Mucosa of stomach (tissue), 1 donor: ENCODE measurements around the gene SLC12A5.

ENCODE experiments used
- H3K27me3 ChIP-seq: one replicate; pipeline ENCODE4 v1.7.0; 2013; ENCODE audit warnings: mild to moderate bottlenecking, low read length; ENCODE audit not compliant: control insufficient read depth, insufficient read depth
- H3K36me3 ChIP-seq: one replicate; pipeline ENCODE4 v1.7.0; 2013; ENCODE audit warnings: low read length; ENCODE audit not compliant: control insufficient read depth, insufficient read depth
- H3K4me1 ChIP-seq: one replicate; pipeline ENCODE4 v1.7.0; 2013; ENCODE audit warnings: mild to moderate bottlenecking, low read length; ENCODE audit not compliant: control insufficient read depth, insufficient read depth
- H3K4me3 ChIP-seq: one replicate; pipeline ENCODE4 v1.7.0; 2013; ENCODE audit warnings: low read length
- H3K9ac ChIP-seq: one replicate; pipeline ENCODE4 v1.7.0; 2013; ENCODE audit warnings: mild to moderate bottlenecking, low read length, moderate library complexity
- H3K9me3 ChIP-seq: one replicate; pipeline ENCODE4 v1.7.0; 2013; ENCODE audit warnings: mild to moderate bottlenecking, low read length, moderate library complexity; ENCODE audit not compliant: control insufficient read depth
- donor health status: Pancreatic carcinoma.

Gene SLC12A5

DNA sequence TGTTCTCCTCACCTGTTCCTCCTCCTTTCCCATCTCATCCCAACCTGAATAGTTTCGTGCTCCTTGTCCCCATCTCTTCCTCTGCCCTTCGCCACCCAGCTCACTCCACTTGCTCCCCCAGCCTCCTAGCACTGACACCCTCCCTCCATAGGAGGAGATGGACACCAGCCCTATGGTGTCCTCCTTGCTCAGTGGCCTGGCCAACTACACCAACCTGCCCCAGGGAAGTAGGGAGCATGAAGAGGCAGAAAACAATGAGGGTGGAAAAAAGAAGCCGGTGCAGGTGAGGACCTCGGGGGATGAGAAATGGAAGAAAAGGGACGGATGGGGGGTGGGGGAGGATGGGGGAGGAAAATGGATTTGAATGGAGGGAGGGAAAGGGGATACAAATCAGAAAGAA lies 6.2 kb downstream of the SLC12A5 start:
- Histone ChIP-seq H3K36me3 (no peaks in the 10 kb centered on the region), H3K4me1 (no peaks in the 10 kb centered on the region), H3K4me3 (no peak overlapping the region), H3K9me3 (no peaks in the 10 kb centered on the region), H3K27me3 (peaks cover 35% of the 10 kb centered on the region), H3K9ac (no peak overlapping the region)

DNA sequence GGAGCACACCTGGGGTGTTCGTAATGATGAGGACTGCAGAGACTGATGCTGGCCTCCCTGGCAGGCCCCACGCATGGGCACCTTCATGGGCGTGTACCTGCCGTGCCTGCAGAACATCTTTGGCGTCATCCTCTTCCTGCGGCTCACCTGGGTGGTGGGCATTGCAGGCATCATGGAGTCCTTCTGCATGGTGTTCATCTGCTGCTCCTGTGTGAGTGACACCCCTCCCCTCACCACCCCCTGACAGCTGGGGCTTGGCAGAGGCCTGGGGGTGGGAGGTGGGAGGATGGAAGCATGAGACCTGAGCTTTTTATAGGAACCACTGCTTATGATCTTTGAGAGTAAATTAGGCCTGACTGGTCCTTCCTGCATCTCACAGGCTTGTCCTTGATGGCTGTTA lies 6.7 kb downstream of the SLC12A5 start:
- Histone ChIP-seq H3K4me3 (no peak overlapping the region), H3K9me3 (no peaks in the 10 kb centered on the region), H3K27me3 (peaks cover 31% of the 10 kb centered on the region), H3K4me1 (no peaks in the 10 kb centered on the region), H3K36me3 (no peaks in the 10 kb centered on the region), H3K9ac (no peak overlapping the region)

DNA sequence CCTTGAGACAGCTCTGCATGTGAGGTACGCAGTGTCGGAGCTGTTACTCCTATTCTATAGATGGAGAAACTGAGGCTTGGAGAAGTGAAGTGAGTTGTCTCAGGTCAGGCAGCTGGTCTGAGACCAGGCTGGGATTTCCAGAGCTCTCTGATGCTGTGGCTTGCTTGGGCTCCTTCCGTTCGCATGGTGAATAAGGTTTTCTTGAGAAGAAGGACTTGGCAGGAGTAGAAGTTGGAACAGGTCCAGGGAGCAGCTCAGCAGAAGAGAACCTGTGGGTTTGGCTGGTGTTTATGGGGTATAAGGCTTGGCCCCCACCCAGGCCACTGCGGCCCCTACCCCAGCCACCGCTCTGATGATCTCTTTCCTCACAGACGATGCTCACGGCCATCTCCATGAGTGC lies 7.4 kb downstream of the SLC12A5 start:
- H3K27me3 ChIP-seq: peaks cover 28% of the 10 kb centered on the region
- H3K36me3 ChIP-seq: no peaks in the 10 kb centered on the region
- no peak overlapping the region for H3K4me3 ChIP-seq
- H3K4me1 ChIP-seq: no peaks in the 10 kb centered on the region
- no peaks in the 10 kb centered on the region for H3K9me3 ChIP-seq
- no peak overlapping the region for H3K9ac ChIP-seq

DNA sequence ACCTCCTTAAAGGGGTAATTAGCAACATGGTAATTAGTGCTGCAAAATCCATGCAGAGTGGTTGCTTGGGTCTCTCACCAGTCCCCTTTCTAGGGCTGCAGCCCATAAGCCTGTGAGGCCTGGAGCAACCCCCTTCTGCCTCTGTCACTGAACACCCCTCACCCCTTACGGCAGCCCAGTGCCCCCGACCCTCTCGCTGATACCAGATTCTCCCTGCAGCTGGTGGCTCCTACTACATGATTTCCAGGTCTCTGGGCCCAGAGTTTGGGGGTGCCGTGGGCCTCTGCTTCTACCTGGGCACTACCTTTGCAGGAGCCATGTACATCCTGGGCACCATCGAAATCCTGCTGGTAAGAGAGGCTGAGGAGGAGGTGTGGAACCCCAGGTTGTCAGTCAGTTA lies 8.0 kb downstream of the SLC12A5 start:
- no peaks in the 10 kb centered on the region for H3K4me1 ChIP-seq
- H3K36me3 ChIP-seq: no peaks in the 10 kb centered on the region
- H3K9me3 ChIP-seq: no peaks in the 10 kb centered on the region
- no peak overlapping the region for H3K4me3 ChIP-seq
- H3K9ac ChIP-seq: no peak overlapping the region
- H3K27me3 ChIP-seq: peaks cover 23% of the 10 kb centered on the region

DNA sequence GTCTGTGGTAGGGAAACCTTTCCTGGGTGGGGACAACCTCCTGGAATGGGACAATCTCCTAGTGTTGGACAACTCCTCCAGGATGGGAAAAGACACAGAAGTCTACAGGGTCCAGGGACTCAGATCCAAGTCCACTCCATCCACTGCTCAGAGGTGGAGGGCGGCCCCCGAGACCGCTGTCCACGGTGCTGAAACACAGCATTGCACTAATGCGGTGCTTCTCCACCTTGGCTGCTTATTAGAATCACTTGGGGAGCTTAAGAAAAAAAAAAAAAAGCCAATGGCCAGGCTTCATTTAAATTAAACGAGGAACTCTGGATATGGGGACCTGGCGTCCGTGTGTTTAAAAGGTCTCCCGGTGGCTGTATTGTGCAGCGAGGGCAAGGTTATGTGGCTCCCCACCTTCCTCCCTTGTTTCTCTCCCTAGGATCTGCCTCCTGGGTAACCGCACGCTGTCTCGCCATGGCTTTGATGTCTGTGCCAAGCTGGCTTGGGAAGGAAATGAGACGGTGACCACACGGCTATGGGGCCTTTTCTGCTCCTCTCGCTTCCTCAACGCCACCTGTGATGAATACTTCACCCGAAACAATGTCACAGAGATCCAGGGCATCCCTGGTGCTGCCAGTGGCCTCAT lies 12.0 kb downstream of the SLC12A5 start:
- H3K9me3 ChIP-seq: no peaks in the 10 kb centered on the region
- no peaks in the 10 kb centered on the region for H3K4me1 ChIP-seq
- H3K36me3 ChIP-seq: no peaks in the 10 kb centered on the region
- H3K9ac ChIP-seq: no peak overlapping the region
- H3K4me3 ChIP-seq: no peak overlapping the region
- peaks cover 8% of the 10 kb centered on the region for H3K27me3 ChIP-seq

DNA sequence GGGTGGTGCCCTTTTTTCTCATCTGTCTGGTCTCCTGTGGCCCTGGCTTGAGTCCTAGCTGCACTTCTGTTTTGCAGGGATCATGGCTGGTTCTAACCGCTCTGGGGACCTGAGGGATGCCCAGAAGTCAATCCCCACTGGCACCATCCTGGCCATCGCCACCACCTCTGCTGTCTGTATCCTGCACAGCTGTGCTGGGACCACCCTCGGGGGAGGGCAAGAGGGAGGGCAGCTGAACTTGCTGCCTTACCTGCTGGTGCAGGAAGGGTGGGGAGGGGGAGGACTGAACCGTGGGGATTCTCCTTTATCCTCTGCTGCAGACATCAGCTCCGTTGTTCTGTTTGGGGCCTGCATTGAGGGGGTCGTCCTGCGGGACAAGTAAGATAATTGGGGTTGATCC lies 14.5 kb downstream of the SLC12A5 start:
- Histone ChIP-seq H3K4me3 (no peak overlapping the region), H3K9me3 (no peaks in the 10 kb centered on the region), H3K4me1 (no peaks in the 10 kb centered on the region), H3K36me3 (no peaks in the 10 kb centered on the region), H3K9ac (no peak overlapping the region), H3K27me3 (peaks cover 20% of the 10 kb centered on the region)

DNA sequence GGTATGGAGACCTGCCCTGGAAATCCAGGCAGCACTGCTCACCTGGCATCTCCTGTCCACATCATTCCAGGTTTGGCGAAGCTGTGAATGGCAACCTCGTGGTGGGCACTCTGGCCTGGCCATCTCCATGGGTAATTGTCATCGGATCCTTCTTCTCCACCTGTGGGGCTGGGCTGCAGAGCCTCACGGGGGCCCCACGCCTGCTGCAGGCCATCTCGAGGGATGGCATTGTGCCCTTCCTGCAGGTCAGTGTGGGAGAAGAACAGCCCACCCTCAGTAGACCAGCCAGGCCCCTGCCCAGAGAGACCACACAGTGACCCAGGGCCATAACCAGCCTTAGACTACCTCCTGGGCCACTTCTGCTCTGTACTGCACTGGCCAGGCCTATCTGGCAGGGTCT lies 15.9 kb downstream of the SLC12A5 start:
- peaks cover 25% of the 10 kb centered on the region for H3K27me3 ChIP-seq
- no peak overlapping the region for H3K4me3 ChIP-seq
- H3K36me3 ChIP-seq: no peaks in the 10 kb centered on the region
- no peaks in the 10 kb centered on the region for H3K4me1 ChIP-seq
- no peaks in the 10 kb centered on the region for H3K9me3 ChIP-seq
- H3K9ac ChIP-seq: no peak overlapping the region

DNA sequence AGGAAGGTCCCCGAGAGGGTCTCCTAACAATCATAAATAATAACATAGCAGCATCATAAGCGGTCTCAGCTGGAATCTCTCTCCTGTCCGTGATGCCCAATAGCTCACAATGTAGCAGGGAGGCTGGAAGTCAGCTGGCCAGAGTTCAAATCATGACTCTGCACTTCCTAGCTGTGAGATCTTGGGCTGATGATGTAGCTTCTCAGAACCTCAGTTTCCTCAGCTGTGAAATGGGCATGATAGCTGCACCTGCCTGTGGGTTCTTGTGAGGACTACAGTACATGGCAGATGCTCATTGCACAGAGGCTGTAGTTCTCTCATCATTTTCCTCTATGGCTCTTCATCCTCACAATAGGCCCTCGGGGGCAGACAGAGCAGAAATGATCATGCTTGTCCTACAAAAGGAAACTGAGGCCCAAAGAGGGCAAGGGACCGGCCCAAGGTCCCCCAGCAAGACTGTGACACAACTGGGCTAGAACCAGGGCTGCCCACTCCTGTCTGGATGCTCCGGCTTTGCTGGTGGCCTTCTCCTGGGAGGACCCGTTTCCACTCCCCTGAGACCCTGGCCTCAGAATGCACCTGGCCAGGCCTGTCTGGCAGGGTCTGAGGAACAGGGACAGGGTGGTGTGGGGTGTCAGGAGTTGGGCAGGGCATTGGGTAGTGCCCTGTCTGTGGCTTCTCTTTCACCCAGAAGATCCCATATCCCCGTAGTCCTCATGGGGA lies 17.7 kb downstream of the SLC12A5 start:
- peaks cover 20% of the 10 kb centered on the region for H3K27me3 ChIP-seq
- H3K4me3 ChIP-seq: no peak overlapping the region
- H3K9ac ChIP-seq: no peak overlapping the region
- no peaks in the 10 kb centered on the region for H3K36me3 ChIP-seq
- no peaks in the 10 kb centered on the region for H3K9me3 ChIP-seq
- H3K4me1 ChIP-seq: peaks cover 8% of the 10 kb centered on the region

DNA sequence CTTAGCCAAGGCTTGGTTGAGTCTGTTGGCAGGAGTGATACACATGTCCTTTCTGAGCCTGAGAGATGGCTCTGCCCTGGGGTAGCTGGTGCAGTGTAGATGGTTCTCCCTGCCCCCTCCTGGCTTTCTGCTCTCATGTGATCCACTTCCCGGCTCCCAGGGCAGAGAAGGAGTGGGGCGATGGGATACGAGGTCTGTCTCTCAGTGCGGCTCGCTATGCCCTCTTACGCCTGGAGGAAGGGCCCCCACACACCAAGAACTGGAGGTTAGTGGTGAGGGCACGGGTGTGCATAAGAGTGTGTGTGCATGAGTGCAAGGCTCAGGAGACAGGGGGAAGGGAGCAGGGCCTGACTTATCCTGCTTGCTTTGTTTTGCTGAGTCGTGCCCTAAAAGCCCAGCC lies 18.8 kb downstream of the SLC12A5 start:
- Histone ChIP-seq H3K4me3 (no peak overlapping the region), H3K9ac (no peak overlapping the region), H3K27me3 (peaks cover 20% of the 10 kb centered on the region), H3K36me3 (no peaks in the 10 kb centered on the region), H3K4me1 (peaks cover 8% of the 10 kb centered on the region), H3K9me3 (no peaks in the 10 kb centered on the region)

DNA sequence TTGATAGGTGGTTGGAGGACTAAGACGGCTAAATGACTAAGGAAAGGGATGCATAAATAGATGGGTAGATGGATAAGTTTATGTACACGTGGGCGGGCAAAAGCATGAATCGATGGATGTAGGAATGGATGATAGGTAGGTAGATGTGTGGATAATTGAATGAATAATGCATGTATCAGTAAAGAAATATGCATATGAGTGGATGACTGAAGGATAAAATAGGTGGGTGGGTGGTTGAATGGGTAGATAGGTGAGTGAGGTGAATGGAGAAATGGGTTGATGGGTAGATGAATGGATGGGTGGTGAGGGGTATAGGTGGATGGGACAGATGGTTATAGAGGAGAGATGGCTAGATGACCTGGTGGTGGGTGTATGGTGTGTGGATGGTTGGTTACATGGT lies 20.2 kb downstream of the SLC12A5 start:
- Histone ChIP-seq H3K36me3 (no peaks in the 10 kb centered on the region), H3K27me3 (peaks cover 17% of the 10 kb centered on the region)

DNA sequence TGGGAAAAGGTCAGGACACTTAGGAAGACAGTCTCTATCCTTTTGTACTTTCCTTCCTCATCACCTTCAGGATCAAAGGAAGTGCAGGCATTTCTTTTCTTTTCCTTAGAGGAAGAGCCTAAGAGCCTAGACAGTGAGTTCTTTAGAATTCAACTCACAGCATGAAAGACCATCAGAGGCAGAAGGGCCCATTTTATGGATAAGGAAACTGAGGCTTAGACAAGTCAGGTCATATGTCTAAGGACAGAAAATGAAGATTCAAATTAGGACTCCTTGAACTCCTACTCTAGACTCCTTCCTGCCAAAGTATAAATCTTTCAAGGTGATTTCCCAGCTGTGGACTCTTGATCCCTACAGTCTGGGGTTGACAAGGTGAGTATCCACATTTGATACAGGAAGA lies 20.8 kb downstream of the SLC12A5 start:
- peaks cover 8% of the 10 kb centered on the region for H3K4me1 ChIP-seq
- no peaks in the 10 kb centered on the region for H3K9me3 ChIP-seq
- H3K36me3 ChIP-seq: no peaks in the 10 kb centered on the region
- no peak overlapping the region for H3K9ac ChIP-seq
- H3K4me3 ChIP-seq: no peak overlapping the region
- peaks cover 18% of the 10 kb centered on the region for H3K27me3 ChIP-seq

More for the DNA sequence above, 20.2 kb downstream of the SLC12A5 start:
- Histone ChIP-seq H3K4me1 (peaks cover 8% of the 10 kb centered on the region), H3K9me3 (no peaks in the 10 kb centered on the region), H3K4me3 (no peak overlapping the region), H3K9ac (no peak overlapping the region)

DNA sequence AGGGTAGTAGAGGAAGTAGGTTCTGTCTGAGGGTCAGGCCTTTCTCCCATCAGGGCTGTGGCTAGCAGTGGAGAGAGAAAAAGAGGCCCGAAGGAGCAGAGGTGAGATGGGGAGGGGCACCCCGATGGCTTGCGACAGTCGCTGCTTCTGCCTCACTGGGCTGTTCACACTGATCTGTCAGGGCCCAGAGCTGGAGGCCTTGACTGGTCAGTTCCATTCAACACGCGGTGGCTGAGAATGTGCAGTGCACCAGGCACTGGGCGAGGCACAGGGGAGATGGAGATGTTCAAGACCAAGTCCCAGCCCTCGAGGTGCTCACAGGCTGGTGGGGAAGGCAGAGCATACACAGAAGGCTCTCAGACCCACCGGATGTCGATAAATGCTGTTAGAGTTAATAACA lies 21.4 kb downstream of the SLC12A5 start:
- Histone ChIP-seq H3K36me3 (no peaks in the 10 kb centered on the region), H3K27me3 (peaks cover 24% of the 10 kb centered on the region), H3K4me3 (no peak overlapping the region)

More for the DNA sequence above, 21.4 kb downstream of the SLC12A5 start:
- Histone ChIP-seq H3K9ac (no peak overlapping the region), H3K4me1 (peaks cover 8% of the 10 kb centered on the region), H3K9me3 (no peaks in the 10 kb centered on the region)
